T-helper 2 cell treated with Interferon-gamma antibody and Interleukin-4, amounts not matched to agents 5 μg/mL and 100 μg/mL, for 36 hours (primary cell): ENCODE measurements around the gene PRKG2.
"Not testable (repeated sequence)": the region's sequence is repeated elsewhere in the genome, so short reads cannot be mapped to it uniquely, and the experiment has no call there.

Experiments
- DNase-seq: peaks from one replicate; pipeline ENCODE4 v3.0.0; 2021; ENCODE audit warnings: low spot score
- H3K27ac Mint-ChIP-seq: one replicate; pipeline ENCODE4 v1.8.0; 2021; ENCODE audit warnings: mild to moderate bottlenecking, mixed read lengths
- H3K27me3 Mint-ChIP-seq: one replicate; pipeline ENCODE4 v1.8.0; 2021; ENCODE audit warnings: low read depth, mixed read lengths
- H3K36me3 Mint-ChIP-seq: one replicate; pipeline ENCODE4 v1.8.0; 2021; ENCODE audit warnings: low read depth, mixed read lengths
- H3K4me1 Mint-ChIP-seq: one replicate; pipeline ENCODE4 v1.8.0; 2021; ENCODE audit warnings: low read depth, mixed read lengths
- H3K4me3 Mint-ChIP-seq: one replicate; pipeline ENCODE4 v1.8.0; 2022; ENCODE audit warnings: mild to moderate bottlenecking, moderate library complexity, mixed read lengths
- H3K9me3 Mint-ChIP-seq: one replicate; pipeline ENCODE4 v1.8.0; 2021; ENCODE audit warnings: mixed read lengths

Gene PRKG2

GRCh38 chr4:81227968-81228367, 12.9 kb upstream of the PRKG2 start:
- Mint-ChIP-seq H3K9me3 (peaks cover 8% of the 10 kb centered on the region), H3K27me3 (no peaks in the 10 kb centered on the region), H3K4me1 (no peaks in the 10 kb centered on the region), H3K27ac (no peak overlapping the region), H3K36me3 (no peaks in the 10 kb centered on the region), H3K4me3 (no peak overlapping the region)
- DNase-seq = no peak

DNA sequence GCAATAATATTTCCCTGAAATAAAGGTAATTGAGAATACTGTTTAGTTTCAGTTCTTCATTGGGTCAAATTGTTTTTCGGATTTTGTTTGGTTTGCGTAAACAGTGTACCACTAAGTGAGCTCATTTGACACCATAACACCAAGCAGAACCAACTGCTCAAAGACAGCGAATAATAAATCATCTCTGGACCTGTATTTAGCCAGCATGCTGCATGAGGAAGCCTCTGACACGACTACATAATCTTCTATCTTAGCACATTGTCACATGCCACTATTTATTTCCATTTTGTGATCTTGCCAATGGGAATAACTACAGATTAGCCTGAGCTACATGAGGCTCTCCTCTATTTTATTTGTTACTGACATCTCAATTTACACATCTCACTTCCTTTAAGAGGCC, 12.1 kb upstream of the PRKG2 start:
- H3K9me3 Mint-ChIP-seq = peaks cover 8% of the 10 kb centered on the region
- no peaks in the 10 kb centered on the region for H3K36me3 Mint-ChIP-seq
- H3K27me3 Mint-ChIP-seq = no peaks in the 10 kb centered on the region
- H3K4me3 Mint-ChIP-seq = no peak overlapping the region
- no peak overlapping the region for H3K27ac Mint-ChIP-seq
- no peaks in the 10 kb centered on the region for H3K4me1 Mint-ChIP-seq
- DNase-seq = no peak

GRCh38 chr4:81225252-81225651, 10.2 kb upstream of the PRKG2 start:
- H3K9me3 Mint-ChIP-seq = peaks cover 1% of the 10 kb centered on the region
- H3K4me3 Mint-ChIP-seq = no peak overlapping the region
- H3K27ac Mint-ChIP-seq = no peak overlapping the region
- no peaks in the 10 kb centered on the region for H3K36me3 Mint-ChIP-seq
- H3K4me1 Mint-ChIP-seq = no peaks in the 10 kb centered on the region
- H3K27me3 Mint-ChIP-seq = peaks cover 1% of the 10 kb centered on the region
- DNase-seq = no peak

- H3K36me3 Mint-ChIP-seq, H3K27ac Mint-ChIP-seq, H3K4me1 Mint-ChIP-seq, H3K9me3 Mint-ChIP-seq, DNase-seq, H3K4me3 Mint-ChIP-seq: not testable (repeated sequence)
- H3K27me3 Mint-ChIP-seq = peaks cover 15% of the 10 kb centered on the region
Measured at GRCh38 chr4:81222082-81222472, 7.1 kb upstream of the PRKG2 start.

GRCh38 chr4:81221303-81222081, 6.5 kb upstream of the PRKG2 start:
- Mint-ChIP-seq H3K9me3 (no peaks in the 10 kb centered on the region), H3K4me1 (no peaks in the 10 kb centered on the region), H3K36me3 (no peaks in the 10 kb centered on the region), H3K4me3 (no peak overlapping the region), H3K27ac (no peak overlapping the region), H3K27me3 (peaks cover 17% of the 10 kb centered on the region)
- no peak for DNase-seq

GRCh38 chr4:81220271-81220670, 5.2 kb upstream of the PRKG2 start:
- Mint-ChIP-seq H3K4me1 (no peaks in the 10 kb centered on the region), H3K4me3 (no peak overlapping the region), H3K27me3 (peaks cover 28% of the 10 kb centered on the region), H3K36me3 (no peaks in the 10 kb centered on the region), H3K9me3 (no peaks in the 10 kb centered on the region), H3K27ac (no peak overlapping the region)
- DNase-seq = no peak

DNA sequence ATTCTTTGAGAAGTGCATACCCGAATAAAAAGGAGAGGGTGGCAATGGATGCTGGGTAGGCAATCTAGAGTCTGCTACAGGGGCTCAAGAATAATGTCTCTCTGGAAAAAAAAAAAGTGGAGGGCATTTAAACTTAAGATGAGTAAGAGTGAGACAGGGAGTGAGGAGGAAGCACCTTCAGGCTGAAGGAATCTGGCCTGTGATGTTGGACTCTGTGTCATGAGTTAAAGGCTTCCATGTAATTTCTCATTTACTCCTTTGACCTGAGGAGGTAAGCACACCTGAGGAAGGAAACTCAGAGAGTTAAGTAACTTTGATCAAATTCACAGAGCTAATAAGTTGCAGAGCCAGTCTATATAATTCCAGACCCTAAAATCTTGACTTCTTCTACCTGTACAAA, 3.2 kb upstream of the PRKG2 start:
- Mint-ChIP-seq H3K27me3 (peaks cover 36% of the 10 kb centered on the region), H3K36me3 (no peaks in the 10 kb centered on the region)

DNA sequence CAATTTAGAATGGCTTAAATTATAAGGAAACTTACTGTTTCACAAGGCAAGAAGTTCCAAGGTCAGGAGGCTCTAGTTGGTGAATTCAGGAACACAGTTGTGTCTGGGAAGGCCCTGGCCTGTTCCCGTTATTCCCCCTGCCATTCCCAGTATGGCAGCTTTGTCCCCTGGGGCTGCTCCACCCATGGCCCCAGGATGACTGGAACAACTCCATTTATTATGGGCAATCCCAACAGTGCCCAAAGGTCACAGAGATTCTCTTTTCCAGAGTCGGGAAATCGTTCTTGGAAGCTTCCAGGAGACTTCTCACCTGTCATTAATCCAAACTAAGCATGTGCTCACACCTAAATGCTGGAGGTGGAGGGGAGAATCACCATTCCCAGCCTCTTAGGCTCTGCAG, 2.8 kb upstream of the PRKG2 start:
- Mint-ChIP-seq H3K9me3 (no peaks in the 10 kb centered on the region), H3K27me3 (peaks cover 36% of the 10 kb centered on the region), H3K36me3 (no peaks in the 10 kb centered on the region), H3K4me1 (peaks cover 2% of the 10 kb centered on the region), H3K4me3 (no peak overlapping the region), H3K27ac (no peak overlapping the region)
- no peak for DNase-seq

More for the DNA sequence above, 3.2 kb upstream of the PRKG2 start:
- no peak overlapping the region for H3K27ac Mint-ChIP-seq
- H3K4me3 Mint-ChIP-seq = no peak overlapping the region
- peaks cover 2% of the 10 kb centered on the region for H3K4me1 Mint-ChIP-seq
- no peaks in the 10 kb centered on the region for H3K9me3 Mint-ChIP-seq
- no peak for DNase-seq

DNA sequence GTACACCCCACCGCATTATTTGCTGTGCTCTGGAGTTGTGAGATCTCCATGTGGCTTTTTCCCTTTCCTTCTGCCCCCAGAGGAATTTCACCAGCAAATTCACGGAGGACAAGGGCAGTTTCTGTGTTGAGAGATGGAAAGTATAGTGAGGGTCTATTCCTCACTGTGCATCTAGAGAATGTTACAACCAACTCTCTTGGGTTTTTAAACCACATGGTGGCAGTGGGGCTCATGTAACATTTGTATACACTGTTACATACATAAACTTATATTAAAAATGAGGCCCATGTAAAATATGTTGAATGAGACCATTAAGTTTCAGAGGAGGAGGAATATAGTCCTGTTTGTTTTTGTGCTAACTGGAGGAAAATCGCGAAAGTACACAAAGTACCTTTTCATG, 909 bp upstream of the PRKG2 start:
- H3K36me3 Mint-ChIP-seq = no peaks in the 10 kb centered on the region
- peaks cover 39% of the 10 kb centered on the region for H3K27me3 Mint-ChIP-seq
- no peaks in the 10 kb centered on the region for H3K9me3 Mint-ChIP-seq
- peak overlapping the region; percentile 59 for H3K4me3 Mint-ChIP-seq
- H3K4me1 Mint-ChIP-seq = peaks cover 2% of the 10 kb centered on the region
- DNase-seq = no peak
- no peak overlapping the region for H3K27ac Mint-ChIP-seq

- Mint-ChIP-seq H3K9me3 (no peaks in the 10 kb centered on the region), H3K4me1 (peaks cover 2% of the 10 kb centered on the region), H3K27me3 (peaks cover 39% of the 10 kb centered on the region), H3K4me3 (no peak overlapping the region), H3K27ac (peak overlapping the region; percentile 24), H3K36me3 (no peaks in the 10 kb centered on the region)
- peak; percentile 5 for DNase-seq
Measured at GRCh38 chr4:81214144-81214880, 710 bp downstream of the PRKG2 start.

DNA sequence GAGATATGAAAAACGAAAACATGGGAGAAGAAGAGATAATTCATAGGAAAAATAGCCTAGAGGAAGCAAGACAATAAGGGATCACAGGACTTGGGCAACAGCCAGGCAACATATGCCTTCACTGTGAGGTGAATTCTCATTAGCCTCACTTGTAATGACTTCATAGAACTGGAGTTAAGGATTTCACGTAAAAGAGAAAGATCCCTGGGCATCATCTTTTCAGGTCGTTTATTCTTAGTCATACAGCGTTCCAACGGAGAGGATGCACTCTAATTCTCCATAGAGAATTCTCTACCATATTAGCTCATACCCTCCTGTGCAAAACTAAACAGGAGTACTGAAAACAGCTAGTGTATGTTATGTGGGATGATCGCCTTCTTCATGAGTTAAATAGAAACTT, 1.4 kb downstream of the PRKG2 start:
- H3K4me3 Mint-ChIP-seq = no peak overlapping the region
- H3K27me3 Mint-ChIP-seq = peaks cover 38% of the 10 kb centered on the region

DNA sequence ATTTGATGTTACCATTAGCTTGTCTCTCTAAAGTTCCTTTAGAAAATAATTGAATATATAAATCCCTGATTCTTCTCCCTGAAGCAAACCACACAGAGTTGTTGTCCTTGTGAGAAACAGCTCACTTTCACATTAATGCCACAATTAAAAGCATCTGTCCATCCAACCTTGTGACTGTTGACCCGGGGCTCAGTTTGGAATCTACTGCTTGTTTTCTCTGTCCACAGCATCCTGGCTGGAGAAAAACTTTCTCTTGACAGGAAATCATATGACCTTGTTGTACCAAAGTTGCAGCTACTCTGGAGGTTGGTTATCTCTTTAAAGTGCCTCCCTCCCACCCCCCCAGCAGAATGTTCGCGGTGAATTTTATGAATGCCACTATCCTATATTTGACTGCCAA, 3.1 kb downstream of the PRKG2 start:
- Mint-ChIP-seq H3K27me3 (peaks cover 31% of the 10 kb centered on the region), H3K4me3 (no peak overlapping the region), H3K36me3 (no peaks in the 10 kb centered on the region), H3K27ac (no peak overlapping the region), H3K4me1 (peaks cover 2% of the 10 kb centered on the region), H3K9me3 (no peaks in the 10 kb centered on the region)
- DNase-seq = no peak

More for the DNA sequence above, 1.4 kb downstream of the PRKG2 start:
- H3K4me1 Mint-ChIP-seq = peaks cover 2% of the 10 kb centered on the region
- H3K9me3 Mint-ChIP-seq = no peaks in the 10 kb centered on the region
- no peak for DNase-seq
- H3K36me3 Mint-ChIP-seq = no peaks in the 10 kb centered on the region
- H3K27ac Mint-ChIP-seq = no peak overlapping the region

DNA sequence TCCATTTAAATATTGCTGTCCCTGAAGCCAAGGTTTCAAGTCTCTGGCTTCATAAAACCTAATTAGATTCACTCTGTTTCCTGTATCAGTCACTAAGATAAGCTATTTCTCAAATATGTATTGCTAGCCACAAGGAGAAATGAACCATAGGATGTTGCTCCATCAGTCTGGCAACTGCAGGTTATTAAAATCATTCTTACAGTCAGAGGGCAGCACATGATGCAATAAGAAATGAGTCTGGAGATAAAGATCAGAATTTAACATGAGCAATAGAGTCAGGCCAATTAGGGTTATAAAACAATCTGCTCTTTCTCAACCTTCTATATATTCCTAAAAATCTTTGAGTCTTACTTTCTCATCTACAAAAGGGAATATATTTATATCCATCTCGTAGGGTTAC, 7.2 kb downstream of the PRKG2 start:
- Mint-ChIP-seq H3K9me3 (no peaks in the 10 kb centered on the region), H3K4me1 (no peaks in the 10 kb centered on the region), H3K27ac (no peak overlapping the region), H3K36me3 (no peaks in the 10 kb centered on the region), H3K4me3 (no peak overlapping the region), H3K27me3 (peaks cover 16% of the 10 kb centered on the region)
- no peak for DNase-seq

DNA sequence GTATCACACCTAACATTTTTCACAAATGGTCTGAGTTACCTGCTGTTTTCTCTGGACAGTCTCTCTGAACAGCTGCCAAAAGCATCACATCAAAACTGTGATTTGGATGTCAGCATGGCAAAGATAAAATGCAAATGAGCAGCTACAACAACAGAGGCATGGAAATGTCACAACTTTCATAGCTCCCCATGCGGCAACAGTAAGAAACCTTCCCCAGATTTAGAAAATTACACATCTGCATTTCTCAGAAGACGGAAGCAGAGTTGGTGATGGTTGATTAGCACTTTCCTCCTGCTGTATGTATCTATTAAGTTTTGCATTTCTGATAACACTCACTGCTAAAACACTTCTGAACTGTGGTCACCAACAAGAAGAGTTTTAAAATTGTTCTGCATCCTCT, 9.7 kb downstream of the PRKG2 start:
- Mint-ChIP-seq H3K27ac (no peak overlapping the region), H3K27me3 (peaks cover 11% of the 10 kb centered on the region), H3K4me3 (no peak overlapping the region), H3K36me3 (no peaks in the 10 kb centered on the region), H3K9me3 (no peaks in the 10 kb centered on the region), H3K4me1 (no peaks in the 10 kb centered on the region)
- no peak for DNase-seq
